HepG2 (cell line): ENCODE data around the gene TUBA8. TPM values are rescaled to one million over a fixed set of nuclear protein-coding genes. Genes with fewer than 3 reads are reported as not detected.

Experiments
- ATAC-seq: fragments of 200-7000 bp; cut with Tn5 transposase; 3 replicates; pipeline ENCODE4 v1.9.1; 2020; ENCODE audit warnings: mild to moderate bottlenecking, moderate library complexity
- BruUV-seq: library from RNA; stranded (reverse); fragments of 400-500 nt; replicated peaks from 2 replicates; lab custom pipeline; 2021; lab: Mats Ljungman, UMichigan
- CTCF ChIA-PET: fragments of 300-600 bp; formaldehyde crosslinking; extraction: SDS; loops from one replicate; lab custom pipeline; 2021; ENCODE audit warnings: low total read pairs, inconsistent platforms, low intra/inter-chr PET ratio; lab: Yijun Ruan, JAX
- POLR2A ChIA-PET: fragments of 350-600 bp; sonication (Branson Sonifier 250); formaldehyde crosslinking; loops from one replicate; lab custom pipeline; 2020; ENCODE audit warnings: antibody characterized with exemption, inconsistent platforms; lab: Yijun Ruan, JAX
- DNase-seq: peaks from one replicate; pipeline ENCODE4 v3.0.0-alpha.2; 2015; ENCODE audit warnings: low spot score
- FAIRE-seq: peaks from 3 replicates; lab custom pipeline; 2011; peaks lifted over from hg19 to GRCh38; lab: Jason Lieb, UNC
- H2AFZ ChIP-seq: one replicate; pipeline ENCODE4 v1.6.1; 2011; ENCODE audit warnings: low read length, inconsistent platforms
- H3K27ac ChIP-seq: fragments of 300-600 bp; 3 replicates; pipeline ENCODE4 v1.8.0; 2011; ENCODE audit warnings: mixed run types, mild to moderate bottlenecking, mixed read lengths, low read length, inconsistent platforms; ENCODE audit not compliant: insufficient read depth; ENCODE audit errors: extremely low read length
- H3K27me3 ChIP-seq, 2 experiments: fragments of 200-600 bp in 1 of 2; 2 replicates in 1 of 2; 3 replicates in 1 of 2; pipeline versions ENCODE4 v1.6.0 to v1.8.0; 2011; ENCODE audit warnings: low read length in 2 of 2, mild to moderate bottlenecking in 2 of 2, moderate library complexity in 2 of 2, inconsistent platforms in 1 of 2; ENCODE audit not compliant: insufficient read depth in 2 of 2, control insufficient read depth in 1 of 2
- H3K36me3 ChIP-seq, 2 experiments: fragments of 200-600 bp in 1 of 2; replicated peaks in 1 of 2; 2 replicates in 1 of 2; 3 replicates in 1 of 2; pipeline versions ENCODE4 v1.5.1 to v1.8.0; 2011; ENCODE audit warnings: low read length in 2 of 2, inconsistent platforms in 1 of 2; ENCODE audit not compliant: insufficient read depth in 2 of 2, control insufficient read depth in 1 of 2
- H3K4me1 ChIP-seq: 2 replicates; pipeline ENCODE4 v1.5.1; 2012; ENCODE audit warnings: low read length, inconsistent platforms; ENCODE audit not compliant: insufficient read depth
- H3K4me2 ChIP-seq: 2 replicates; pipeline ENCODE4 v1.6.0; 2011; ENCODE audit warnings: low read depth, low read length, inconsistent platforms
- H3K4me3 ChIP-seq, 3 experiments: fragments of 200-600 bp in 1 of 3; sonication (generic), shearing (Covaris generic) in 1 of 3; replicated peaks in 1 of 3; 2 replicates each; pipeline ENCODE4 v1.5.1; 2011 to 2016; ENCODE audit warnings: low read length in 3 of 3, inconsistent platforms in 2 of 3, low read depth in 2 of 3, mild to moderate bottlenecking in 2 of 3, control low read depth in 1 of 3, mixed read lengths in 1 of 3; ENCODE audit not compliant: insufficient read depth in 1 of 3
- H3K79me2 ChIP-seq: one replicate; pipeline ENCODE4 v1.6.1; 2011; ENCODE audit warnings: low read length, inconsistent platforms; ENCODE audit not compliant: insufficient read depth
- H3K9ac ChIP-seq: 2 replicates; pipeline ENCODE4 v1.6.0; 2011; ENCODE audit warnings: mild to moderate bottlenecking, low read depth, low read length, inconsistent platforms; ENCODE audit not compliant: insufficient read depth
- H3K9me3 ChIP-seq: 2 replicates; pipeline ENCODE4 v1.5.1; 2012; ENCODE audit warnings: mild to moderate bottlenecking, low read length
- H4K20me1 ChIP-seq: 2 replicates; pipeline ENCODE4 v1.6.0; 2011; ENCODE audit warnings: inconsistent platforms, mild to moderate bottlenecking, low read length, moderate library complexity; ENCODE audit not compliant: insufficient read depth
- DR1 ChIP-seq: sonication (generic); formaldehyde crosslinking; IDR thresholded peaks from 2 replicates; pipeline ENCODE4 v1.8.0; 2021; ENCODE audit warnings: mild to moderate bottlenecking, missing genetic modification reagents, inconsistent platforms
- MTA3 ChIP-seq: sonication (generic); formaldehyde crosslinking; IDR thresholded peaks from 2 replicates; pipeline ENCODE4 v1.4.0; 2020; ENCODE audit warnings: missing genetic modification reagents
- MXI1 ChIP-seq: IDR thresholded peaks from 3 replicates; pipeline ENCODE4 v1.6.1; 2012; ENCODE audit warnings: low read depth, low read length, inconsistent platforms, borderline replicate concordance
- NFE2 ChIP-seq: sonication (generic); formaldehyde crosslinking; IDR thresholded peaks from 2 replicates; pipeline ENCODE4 v1.4.0; 2020; ENCODE audit warnings: missing genetic modification reagents
- ZMYM3 ChIP-seq: sonication (generic); formaldehyde crosslinking; IDR thresholded peaks from 2 replicates; pipeline ENCODE4 v1.5.1; 2020; ENCODE audit warnings: mild to moderate bottlenecking, missing genetic modification reagents
- WGBS: methylation state at CpG from one replicate; pipeline ENCODE4 v1.1.6; 2017; ENCODE audit warnings: low lambda C conversion rate; 5-methylcytosine and 5-hydroxymethylcytosine counted together
- in situ Hi-C: cut with HindIII; loops from 2 replicates; pipeline ENCODE4 v1.10.0; 2017; ENCODE audit warnings: low pct_unique_long_range_greater_than_20kb; ENCODE audit not compliant: extremely low pct_ligation_motif_present
- intact Hi-C: fragments of 100-400 bp; cut with micrococcal nuclease; formaldehyde crosslinking; loops from one replicate; pipeline ENCODE4 v1.10.0; 2022; ENCODE audit not compliant: unreplicated experiment
- polyA plus RNA-seq, 8 experiments: library from polyadenylated mRNA; depleted of rRNA in 3 of 8; stranded (reverse) in 7 of 8; unstranded in 1 of 8; fragments of >200 nt; fragmentation: Illumina TruSeq in 4 of 8; extraction: Trizol in 4 of 8; gene quantifications; 2 replicates each; pipeline versions ENCODE4 v1.2.1 to v1.2.3, GENCODE V29; 2011 to 2016; ENCODE audit warnings: low read depth in 4 of 8, missing spikeins in 1 of 8, mixed read lengths in 1 of 8; ENCODE audit not compliant: insufficient read depth in 1 of 8
- total RNA-seq, 5 experiments: library from RNA; depleted of rRNA; stranded (reverse); fragments of >200 nt; fragmentation: Illumina TruSeq; extraction: Trizol; gene quantifications; 2 replicates each; pipeline ENCODE4 v1.2.3, GENCODE V29; 2016; ENCODE audit warnings: low read depth in 1 of 5
- TF ChIP-seq, protein P1 (sequence below): sonication (generic); formaldehyde crosslinking; IDR thresholded peaks from 2 replicates; pipeline ENCODE4 v1.4.0; 2020; ENCODE audit warnings: missing genetic modification reagents, mild to moderate bottlenecking, borderline replicate concordance
- TF ChIP-seq, protein P2 (sequence below): sonication (generic); formaldehyde crosslinking; IDR thresholded peaks from 2 replicates; pipeline ENCODE4 v1.8.0; 2022; ENCODE audit warnings: low read depth, missing genetic modification reagents

Gene TUBA8
- total and polyA plus RNA-seq, 2 of the 13 experiments (the other 11 are each of a cell fraction or from before 2014, with no cell fraction given), result 0.35 to 0.69 TPM

DNA sequence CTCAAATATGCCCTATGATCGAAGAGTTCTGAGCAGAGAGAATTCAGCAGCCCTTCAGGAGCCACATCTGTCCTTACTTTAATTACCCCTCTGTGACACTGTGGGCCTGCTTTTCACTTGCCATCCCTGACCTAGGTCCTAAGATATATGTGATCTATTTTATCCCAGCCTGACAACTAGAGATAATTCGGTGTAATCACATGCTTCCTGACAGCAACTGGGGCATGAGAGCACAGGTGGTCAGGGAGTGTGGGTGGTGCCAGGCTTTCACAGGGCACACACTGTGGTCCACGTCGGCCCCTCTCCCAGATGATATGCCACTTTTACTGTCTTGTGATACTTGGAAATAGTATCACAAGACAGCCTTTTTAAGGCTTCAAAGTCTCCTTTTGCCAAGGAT, 3.9 kb downstream of the TUBA8 start:
- H3K4me1 ChIP-seq, result peaks cover 20% of the 10 kb centered on the region
- no peaks in the 10 kb centered on the region for H3K9me3 ChIP-seq
- H3K9ac ChIP-seq, result no peak overlapping the region
- no peak overlapping the region for H3K27ac ChIP-seq
- no peak for TF ChIP-seq MXI1
- H3K4me3 ChIP-seq, result no peak overlapping the region
- ChIA-PET POLR2A (no interaction called here), CTCF (no interaction called here)
- no peak overlapping the region for H2AFZ ChIP-seq
- H3K79me2 ChIP-seq, result no peaks in the 10 kb centered on the region
- no peak overlapping the region for H3K4me2 ChIP-seq
- intact Hi-C loops (no loop called here), in situ Hi-C loops (no loop called here)
- H3K36me3 ChIP-seq, result no peaks in the 10 kb centered on the region
- WGBS, result 46% methylated on average over 4 of the region's 4 CpGs
- FAIRE-seq (no peak), DNase-seq (no peak), ATAC-seq (no peak)
- peaks cover 10 to 42% of the 10 kb centered on the region in 2 experiments for H3K27me3 ChIP-seq
- BruUV-seq, result no TSS peak
- H4K20me1 ChIP-seq, result peaks cover 4% of the 10 kb centered on the region; the same call in 1 of the 2 replicates

DNA sequence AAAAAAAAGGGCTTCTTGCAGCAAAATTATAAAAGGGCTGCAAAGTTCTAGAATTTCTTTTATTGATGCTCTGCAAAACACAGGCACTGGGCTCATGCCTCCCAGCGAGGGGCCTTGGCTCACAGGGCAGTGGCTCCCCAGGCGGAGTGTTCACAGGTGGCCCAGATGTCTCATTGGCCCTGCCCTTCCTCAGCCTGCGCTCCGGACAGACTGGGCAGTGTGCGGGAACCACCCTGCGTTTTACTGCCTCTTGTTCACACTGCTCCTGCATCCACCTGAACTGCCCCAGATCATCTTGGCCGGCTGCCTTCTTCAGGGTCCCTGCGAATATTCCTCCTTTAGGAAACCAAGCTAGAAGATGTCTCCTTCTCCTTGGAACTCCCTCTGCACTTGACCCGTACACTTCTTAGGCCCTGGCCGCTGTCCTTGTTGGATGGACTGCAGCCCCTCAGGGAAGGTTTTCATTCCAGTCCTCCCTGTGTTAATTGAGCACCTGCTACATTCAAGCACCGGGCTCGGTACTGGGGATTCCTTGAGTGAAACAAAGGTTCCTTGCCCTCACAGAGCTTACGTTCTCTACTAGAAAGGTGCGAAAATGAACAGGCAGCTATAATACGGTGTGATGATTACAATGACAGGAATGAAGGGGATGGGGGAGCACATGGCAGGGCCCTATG, 4.5 kb downstream of the TUBA8 start:
- ATAC-seq, result no peak
- in situ Hi-C loops, result no loop called here

More for the DNA sequence above, 4.5 kb downstream of the TUBA8 start:
- no peak overlapping the region for H3K9ac ChIP-seq
- H3K27me3 ChIP-seq, result peaks cover 9 to 36% of the 10 kb centered on the region in 2 experiments
- H3K4me3 ChIP-seq, result no peak overlapping the region
- DNase-seq, result no peak
- no peak for FAIRE-seq
- intact Hi-C loops, result no loop called here
- H3K9me3 ChIP-seq, result no peaks in the 10 kb centered on the region
- WGBS, result 50% methylated on average over 9 of the region's 15 CpGs
- peaks cover 4% of the 10 kb centered on the region; the same call in 1 of the 2 replicates for H4K20me1 ChIP-seq
- H3K4me1 ChIP-seq, result peaks cover 14% of the 10 kb centered on the region
- H3K36me3 ChIP-seq, result no peaks in the 10 kb centered on the region
- no peak overlapping the region for H3K27ac ChIP-seq
- no TSS peak for BruUV-seq
- POLR2A ChIA-PET, result interaction anchor here (1.1 kb wide), 1 partner anchor 33 kb away, joined by 4 read pairs; no protein-coding TSS in a partner anchor
- H2AFZ ChIP-seq, result no peak overlapping the region
- no peak for TF ChIP-seq MTA3 (CRISPR knock-in tag)
- TF ChIP-seq, protein P1, sequence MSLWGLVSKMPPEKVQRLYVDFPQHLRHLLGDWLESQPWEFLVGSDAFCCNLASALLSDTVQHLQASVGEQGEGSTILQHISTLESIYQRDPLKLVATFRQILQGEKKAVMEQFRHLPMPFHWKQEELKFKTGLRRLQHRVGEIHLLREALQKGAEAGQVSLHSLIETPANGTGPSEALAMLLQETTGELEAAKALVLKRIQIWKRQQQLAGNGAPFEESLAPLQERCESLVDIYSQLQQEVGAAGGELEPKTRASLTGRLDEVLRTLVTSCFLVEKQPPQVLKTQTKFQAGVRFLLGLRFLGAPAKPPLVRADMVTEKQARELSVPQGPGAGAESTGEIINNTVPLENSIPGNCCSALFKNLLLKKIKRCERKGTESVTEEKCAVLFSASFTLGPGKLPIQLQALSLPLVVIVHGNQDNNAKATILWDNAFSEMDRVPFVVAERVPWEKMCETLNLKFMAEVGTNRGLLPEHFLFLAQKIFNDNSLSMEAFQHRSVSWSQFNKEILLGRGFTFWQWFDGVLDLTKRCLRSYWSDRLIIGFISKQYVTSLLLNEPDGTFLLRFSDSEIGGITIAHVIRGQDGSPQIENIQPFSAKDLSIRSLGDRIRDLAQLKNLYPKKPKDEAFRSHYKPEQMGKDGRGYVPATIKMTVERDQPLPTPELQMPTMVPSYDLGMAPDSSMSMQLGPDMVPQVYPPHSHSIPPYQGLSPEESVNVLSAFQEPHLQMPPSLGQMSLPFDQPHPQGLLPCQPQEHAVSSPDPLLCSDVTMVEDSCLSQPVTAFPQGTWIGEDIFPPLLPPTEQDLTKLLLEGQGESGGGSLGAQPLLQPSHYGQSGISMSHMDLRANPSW (CRISPR knock-in tag), result no peak
- TF ChIP-seq, protein P2, sequence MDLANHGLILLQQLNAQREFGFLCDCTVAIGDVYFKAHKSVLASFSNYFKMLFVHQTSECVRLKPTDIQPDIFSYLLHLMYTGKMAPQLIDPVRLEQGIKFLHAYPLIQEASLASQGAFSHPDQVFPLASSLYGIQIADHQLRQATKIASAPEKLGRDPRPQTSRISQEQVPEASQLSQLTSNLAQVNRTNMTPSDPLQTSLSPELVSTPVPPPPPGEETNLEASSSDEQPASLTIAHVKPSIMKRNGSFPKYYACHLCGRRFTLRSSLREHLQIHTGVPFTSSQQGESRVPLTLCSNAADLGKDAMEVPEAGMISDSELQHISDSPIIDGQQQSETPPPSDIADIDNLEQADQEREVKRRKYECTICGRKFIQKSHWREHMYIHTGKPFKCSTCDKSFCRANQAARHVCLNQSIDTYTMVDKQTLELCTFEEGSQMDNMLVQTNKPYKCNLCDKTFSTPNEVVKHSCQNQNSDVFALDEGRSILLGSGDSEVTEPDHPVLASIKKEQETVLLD (CRISPR knock-in tag), result no peak
- no peak for TF ChIP-seq NFE2 (CRISPR knock-in tag)
- TF ChIP-seq ZMYM3 (CRISPR knock-in tag), result 0 out of 2 replicates have a peak, but pooled peaks have one; percentile 16
- no peak for TF ChIP-seq DR1
- H3K4me2 ChIP-seq, result no peak overlapping the region
- CTCF ChIA-PET, result no interaction called here
- no peaks in the 10 kb centered on the region for H3K79me2 ChIP-seq
